Prostate gland (tissue), 2 donors: ENCODE data around the gene SCN1A. TPM values are rescaled to one million over a fixed set of nuclear protein-coding genes. Genes with fewer than 3 reads are reported as not detected.

ENCODE experiments used
- DNase-seq: peaks from one replicate; pipeline ENCODE4 v3.0.0-alpha.2; 2019; ENCODE audit warnings: low spot score
- H3K27ac ChIP-seq, 2 donors: fragments of 200-600 bp; sonication (generic); 2 replicates each; pipeline ENCODE4 v1.5.1; 2017 to 2019
- H3K27me3 ChIP-seq: fragments of 200-600 bp; sonication (generic); replicated peaks from 2 replicates; pipeline ENCODE4 v1.5.1; 2019; ENCODE audit not compliant: insufficient read depth
- H3K36me3 ChIP-seq, 2 donors: fragments of 200-600 bp; sonication (generic); 1 replicate in 1 of 2; 2 replicates in 1 of 2; pipeline versions ENCODE4 v1.5.1 to v1.8.1; 2017 to 2019
- H3K4me1 ChIP-seq: fragments of 200-600 bp; sonication (generic); replicated peaks from 2 replicates; pipeline ENCODE4 v1.5.1; 2019
- H3K4me3 ChIP-seq, 2 donors: fragments of 200-600 bp; sonication (generic); 2 replicates each; pipeline ENCODE4 v1.5.1; 2017 to 2019
- H3K9me3 ChIP-seq: fragments of 200-600 bp; sonication (generic); 2 replicates; pipeline ENCODE4 v1.5.1; 2017
- POLR2A ChIP-seq: fragments of 450-650 bp; IDR thresholded peaks from one replicate; pipeline ENCODE4 v1.6.1; 2016; ENCODE audit warnings: antibody characterized with exemption, mild to moderate bottlenecking
- POLR2AphosphoS5 ChIP-seq: sonication (generic); formaldehyde crosslinking; IDR thresholded peaks from one replicate; pipeline ENCODE4 v1.6.1; 2017; ENCODE audit warnings: antibody characterized with exemption
- WGBS: methylation state at CpG from one replicate; pipeline ENCODE4 v1.1.5; 2018; 5-methylcytosine and 5-hydroxymethylcytosine counted together
- intact Hi-C: fragments of 100-400 bp; cut with DNase I; formaldehyde crosslinking; loops from one replicate; pipeline ENCODE4 v1.14.2; 2022
- total RNA-seq, 2 donors: library from RNA; depleted of rRNA; stranded (reverse); fragments of >200 nt; gene quantifications; one replicate each; pipeline ENCODE4 v1.1.0, GENCODE V29; 2016
- TF ChIP-seq, protein P1 (sequence below), 4 experiments: fragments of 200-600 bp in 2 of 4; fragments of 450-650 bp in 2 of 4; sonication (generic) in 2 of 4; IDR thresholded peaks; 1 replicate in 3 of 4; 2 replicates in 1 of 4; pipeline ENCODE4 v1.5.1; 2016 to 2019; ENCODE audit warnings: antibody characterized with exemption in 4 of 4, mild to moderate bottlenecking in 2 of 4, moderate library complexity in 2 of 4

The SCN1A gene
- total RNA-seq, 2 donors from 2014 or later: 0.23 TPM; not detected in 1

GRCh38 chr2:166031054-166031453 lies 96.8 kb downstream of the SCN1A start:
- H3K27me3 ChIP-seq: no peaks in the 10 kb centered on the region
- no peaks in the 10 kb centered on the region for H3K36me3 ChIP-seq
- no peak for DNase-seq
- TF ChIP-seq POLR2A (no peak), POLR2AphosphoS5 (no peak)
- TF ChIP-seq, protein P1, sequence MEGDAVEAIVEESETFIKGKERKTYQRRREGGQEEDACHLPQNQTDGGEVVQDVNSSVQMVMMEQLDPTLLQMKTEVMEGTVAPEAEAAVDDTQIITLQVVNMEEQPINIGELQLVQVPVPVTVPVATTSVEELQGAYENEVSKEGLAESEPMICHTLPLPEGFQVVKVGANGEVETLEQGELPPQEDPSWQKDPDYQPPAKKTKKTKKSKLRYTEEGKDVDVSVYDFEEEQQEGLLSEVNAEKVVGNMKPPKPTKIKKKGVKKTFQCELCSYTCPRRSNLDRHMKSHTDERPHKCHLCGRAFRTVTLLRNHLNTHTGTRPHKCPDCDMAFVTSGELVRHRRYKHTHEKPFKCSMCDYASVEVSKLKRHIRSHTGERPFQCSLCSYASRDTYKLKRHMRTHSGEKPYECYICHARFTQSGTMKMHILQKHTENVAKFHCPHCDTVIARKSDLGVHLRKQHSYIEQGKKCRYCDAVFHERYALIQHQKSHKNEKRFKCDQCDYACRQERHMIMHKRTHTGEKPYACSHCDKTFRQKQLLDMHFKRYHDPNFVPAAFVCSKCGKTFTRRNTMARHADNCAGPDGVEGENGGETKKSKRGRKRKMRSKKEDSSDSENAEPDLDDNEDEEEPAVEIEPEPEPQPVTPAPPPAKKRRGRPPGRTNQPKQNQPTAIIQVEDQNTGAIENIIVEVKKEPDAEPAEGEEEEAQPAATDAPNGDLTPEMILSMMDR (IDR thresholded peaks at IDR 0.05): no peak
- H3K4me3 ChIP-seq: no peak overlapping the region
- H3K27ac ChIP-seq: no peak overlapping the region
- no peaks in the 10 kb centered on the region for H3K4me1 ChIP-seq
- intact Hi-C loops: no loop called here
- 88% methylated on average over 2 of the region's 2 CpGs for WGBS
- H3K9me3 ChIP-seq: no peaks in the 10 kb centered on the region

DNA sequence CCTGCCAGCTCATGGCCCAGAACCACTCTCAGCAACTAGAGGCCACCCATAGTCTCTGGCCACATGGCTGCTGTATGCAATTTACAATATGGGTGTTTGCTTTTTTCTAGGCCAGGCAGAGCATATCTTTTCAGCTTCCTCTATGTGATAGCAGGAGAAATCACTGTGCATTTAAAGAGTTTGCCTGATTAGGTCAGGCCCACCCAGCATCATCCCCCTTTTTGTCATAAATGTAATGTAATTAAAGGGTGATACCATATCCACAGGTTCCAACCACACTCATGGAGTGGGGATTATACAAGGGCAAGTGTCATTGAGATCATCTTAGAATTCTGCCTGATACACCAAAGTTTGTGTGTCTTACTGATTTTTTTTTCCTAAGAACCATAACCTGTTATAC lies 102.5 kb downstream of the SCN1A start:
- intact Hi-C loops: no loop called here
- Histone ChIP-seq H3K27me3 (no peaks in the 10 kb centered on the region), H3K36me3 (no peaks in the 10 kb centered on the region), H3K9me3 (no peaks in the 10 kb centered on the region), H3K27ac (no peak overlapping the region), H3K4me1 (no peaks in the 10 kb centered on the region), H3K4me3 (no peak overlapping the region)
- TF ChIP-seq POLR2A (no peak), POLR2AphosphoS5 (no peak)
- TF ChIP-seq, protein P1 (IDR thresholded peaks at IDR 0.05): no peak
- DNase-seq: no peak

DNA sequence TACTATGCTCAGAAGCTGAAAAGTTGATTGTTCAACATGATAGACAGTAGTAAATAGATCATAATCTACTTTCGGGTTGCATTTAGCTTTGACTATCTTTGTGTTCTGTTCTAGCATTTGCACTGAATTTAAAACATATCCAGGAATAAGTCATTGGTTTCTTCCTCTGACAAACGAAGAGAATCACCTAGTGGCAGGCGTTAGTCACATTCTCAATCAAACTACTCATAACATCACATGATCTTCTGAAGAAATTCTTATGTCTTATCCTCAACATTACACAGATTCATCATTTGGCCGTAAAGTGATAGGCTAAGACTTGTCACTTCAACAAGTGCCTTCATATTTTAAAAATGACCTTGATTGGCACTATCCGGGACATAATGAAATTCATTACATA lies 110.6 kb downstream of the SCN1A start:
- 75% methylated on average over 5 of the region's 5 CpGs for WGBS
- intact Hi-C loops: no loop called here
- no peaks in the 10 kb centered on the region for H3K4me1 ChIP-seq
- no peaks in the 10 kb centered on the region for H3K9me3 ChIP-seq
- DNase-seq: no peak
- TF ChIP-seq POLR2AphosphoS5 (no peak), POLR2A (no peak)
- TF ChIP-seq, protein P1 (IDR thresholded peaks at IDR 0.05): no peak
- no peak overlapping the region for H3K4me3 ChIP-seq
- H3K27me3 ChIP-seq: no peaks in the 10 kb centered on the region
- H3K36me3 ChIP-seq: no peaks in the 10 kb centered on the region
- no peak overlapping the region for H3K27ac ChIP-seq

DNA sequence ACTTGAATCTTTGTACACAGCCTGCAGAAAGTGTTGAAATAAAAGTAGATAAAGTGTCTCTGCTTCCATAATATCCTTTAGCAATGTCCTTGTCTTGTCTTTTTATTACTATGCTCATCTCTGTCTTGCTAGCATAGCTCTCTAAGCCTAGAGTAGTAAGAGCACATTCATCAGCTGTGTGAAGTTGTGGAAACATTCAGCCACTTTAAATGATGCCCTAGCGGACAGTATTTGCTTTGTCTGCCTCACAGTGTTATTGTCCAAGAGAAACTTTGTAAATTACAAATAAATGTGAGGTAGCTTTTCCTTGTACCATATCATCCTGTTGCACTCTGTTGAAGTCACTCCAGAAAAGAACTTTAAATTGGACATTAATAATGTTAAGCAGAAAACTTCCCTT lies 113.9 kb downstream of the SCN1A start:
- no peak overlapping the region for H3K4me3 ChIP-seq
- TF ChIP-seq POLR2AphosphoS5: no peak
- TF ChIP-seq POLR2A: no peak
- TF ChIP-seq, protein P1 (IDR thresholded peaks at IDR 0.05): no peak
- WGBS: 59% methylated on average over 1 of the region's 1 CpG
- no peaks in the 10 kb centered on the region for H3K9me3 ChIP-seq
- H3K36me3 ChIP-seq: no peaks in the 10 kb centered on the region
- no peaks in the 10 kb centered on the region for H3K27me3 ChIP-seq
- intact Hi-C loops: no loop called here
- no peaks in the 10 kb centered on the region for H3K4me1 ChIP-seq
- H3K27ac ChIP-seq: no peak overlapping the region
- no peak for DNase-seq

GRCh38 chr2:166011660-166012059 lies 116.2 kb downstream of the SCN1A start:
- WGBS: 80% methylated on average over 1 of the region's 1 CpG
- Histone ChIP-seq H3K27me3 (no peaks in the 10 kb centered on the region), H3K4me3 (no peak overlapping the region), H3K36me3 (no peaks in the 10 kb centered on the region), H3K4me1 (no peaks in the 10 kb centered on the region), H3K9me3 (no peaks in the 10 kb centered on the region), H3K27ac (no peak overlapping the region)
- TF ChIP-seq POLR2A (no peak), POLR2AphosphoS5 (no peak)
- TF ChIP-seq, protein P1 (IDR thresholded peaks at IDR 0.05): no peak
- intact Hi-C loops: no loop called here
- DNase-seq: no peak
